ENCODE results near the gene TEX54.
"Not testable (repeated sequence)": the region's sequence is repeated elsewhere in the genome, so short reads cannot be mapped to it uniquely, and the experiment has no call there.

Gene TEX54

GRCh38 chr11:62832336-62833234 is at the start of gene TEX54:
TEX54 (minus strand) TSS chr11:62832841.
- Mint-ChIP-seq H3K27ac (peak within 1 kb of the TSS; percentile 99), H3K4me3 (peak within 1 kb of the TSS; percentile 98), H3K36me3 (ENCODE audit: low read depth) (peaks cover 40% of the 10 kb centered on the region), H3K27me3 (no peaks in the 10 kb centered on the region), H3K9me3 (no peaks in the 10 kb centered on the region), H3K4me1 (peaks cover 54% of the 10 kb centered on the region)
- DNase-seq (no peak), ATAC-seq (peak; percentile 0)

- Mint-ChIP-seq H3K27me3 (no peaks in the 10 kb centered on the region), H3K4me3 (peak overlapping the region; percentile 100), H3K4me1 (peaks cover 54% of the 10 kb centered on the region), H3K36me3 (ENCODE audit: low read depth) (peaks cover 71% of the 10 kb centered on the region), H3K9me3 (no peaks in the 10 kb centered on the region), H3K27ac (peak overlapping the region; percentile 100)
- DNase-seq (no peak), ATAC-seq (no peak)
Measured at GRCh38 chr11:62882431-62882749, 49.7 kb upstream of the TEX54 start.

DNA sequence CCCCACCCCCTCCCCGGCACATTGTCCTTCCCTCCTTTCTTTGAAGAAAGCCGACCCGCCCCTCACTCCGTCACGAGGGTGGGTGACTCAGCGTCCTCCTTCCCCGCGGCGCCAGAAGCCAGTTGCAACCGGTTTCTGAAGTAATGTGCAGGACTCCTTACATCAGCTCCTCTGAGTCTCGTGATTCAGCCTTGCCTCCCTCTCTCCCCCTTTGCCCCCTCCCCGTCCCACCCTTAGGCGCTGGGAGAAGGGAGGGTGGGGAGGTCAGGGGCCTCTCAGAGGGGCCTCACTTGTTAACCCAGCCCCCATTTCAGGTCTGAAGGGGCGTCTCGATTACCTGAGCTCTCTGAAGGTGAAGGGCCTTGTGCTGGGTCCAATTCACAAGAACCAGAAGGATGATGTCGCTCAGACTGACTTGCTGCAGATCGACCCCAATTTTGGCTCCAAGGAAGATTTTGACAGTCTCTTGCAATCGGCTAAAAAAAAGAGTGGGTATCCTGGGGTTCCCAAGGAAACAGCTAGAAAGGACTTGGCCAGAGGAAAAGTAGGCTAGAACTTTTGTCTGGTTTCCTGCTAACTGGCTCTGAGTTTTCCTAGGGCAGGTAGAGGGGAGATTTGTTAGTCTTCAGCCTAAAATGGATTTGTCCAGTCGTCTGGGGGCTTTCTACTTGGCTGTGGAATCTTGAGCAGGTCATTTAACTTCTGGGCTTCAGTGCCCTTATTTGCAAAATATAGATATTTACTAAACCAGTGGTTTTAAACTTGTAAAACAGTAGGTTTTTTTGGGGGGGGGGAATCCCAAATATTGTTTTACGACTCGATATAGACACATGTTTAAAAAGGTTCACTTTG is 49.2 kb upstream of the TEX54 start:
- H3K27me3 Mint-ChIP-seq: no peaks in the 10 kb centered on the region
- peaks cover 54% of the 10 kb centered on the region for H3K4me1 Mint-ChIP-seq
- peak overlapping the region; percentile 100 for H3K4me3 Mint-ChIP-seq
- peaks cover 69% of the 10 kb centered on the region for H3K36me3 Mint-ChIP-seq (ENCODE audit: low read depth)
- peak overlapping the region; percentile 100 for H3K27ac Mint-ChIP-seq
- H3K9me3 Mint-ChIP-seq: no peaks in the 10 kb centered on the region
- ATAC-seq (peak; percentile 70), DNase-seq (peak; percentile 96)

GRCh38 chr11:62880803-62881578 is 48.4 kb upstream of the TEX54 start, which contains the start of gene SLC3A2:
SLC3A2 (plus strand) TSS chr11:62880896; CDS start chr11:62881024, 128 bp downstream.
- H3K4me1 Mint-ChIP-seq: peaks cover 54% of the 10 kb centered on the region
- ATAC-seq: peak; percentile 80
- H3K4me3 Mint-ChIP-seq: peak within 1 kb of the TSS; percentile 100
- H3K36me3 Mint-ChIP-seq (ENCODE audit: low read depth): peaks cover 61% of the 10 kb centered on the region
- no peaks in the 10 kb centered on the region for H3K9me3 Mint-ChIP-seq
- H3K27me3 Mint-ChIP-seq: no peaks in the 10 kb centered on the region
- peak within 1 kb of the TSS; percentile 100 for H3K27ac Mint-ChIP-seq
- DNase-seq: peak; percentile 85

GRCh38 chr11:62880231-62880802 is 47.7 kb upstream of the TEX54 start:
- Mint-ChIP-seq H3K4me1 (peaks cover 48% of the 10 kb centered on the region), H3K27ac (peak overlapping the region; percentile 100), H3K4me3 (peak overlapping the region; percentile 100), H3K36me3 (ENCODE audit: low read depth) (peaks cover 54% of the 10 kb centered on the region), H3K27me3 (no peaks in the 10 kb centered on the region), H3K9me3 (no peaks in the 10 kb centered on the region)
- DNase-seq: peak; percentile 49
- peak; percentile 18 for ATAC-seq

GRCh38 chr11:62879235-62879978 is 46.8 kb upstream of the TEX54 start:
- ATAC-seq: no peak
- DNase-seq: no peak
- Mint-ChIP-seq H3K4me3 (peak overlapping the region; percentile 100), H3K4me1 (peaks cover 41% of the 10 kb centered on the region), H3K9me3 (no peaks in the 10 kb centered on the region), H3K36me3 (ENCODE audit: low read depth) (peaks cover 47% of the 10 kb centered on the region), H3K27me3 (no peaks in the 10 kb centered on the region), H3K27ac (peak overlapping the region; percentile 100)

- H3K36me3 Mint-ChIP-seq (ENCODE audit: low read depth): peaks cover 26% of the 10 kb centered on the region
- no peak for ATAC-seq
Measured at GRCh38 chr11:62876712-62877111, 44.1 kb upstream of the TEX54 start.

DNA sequence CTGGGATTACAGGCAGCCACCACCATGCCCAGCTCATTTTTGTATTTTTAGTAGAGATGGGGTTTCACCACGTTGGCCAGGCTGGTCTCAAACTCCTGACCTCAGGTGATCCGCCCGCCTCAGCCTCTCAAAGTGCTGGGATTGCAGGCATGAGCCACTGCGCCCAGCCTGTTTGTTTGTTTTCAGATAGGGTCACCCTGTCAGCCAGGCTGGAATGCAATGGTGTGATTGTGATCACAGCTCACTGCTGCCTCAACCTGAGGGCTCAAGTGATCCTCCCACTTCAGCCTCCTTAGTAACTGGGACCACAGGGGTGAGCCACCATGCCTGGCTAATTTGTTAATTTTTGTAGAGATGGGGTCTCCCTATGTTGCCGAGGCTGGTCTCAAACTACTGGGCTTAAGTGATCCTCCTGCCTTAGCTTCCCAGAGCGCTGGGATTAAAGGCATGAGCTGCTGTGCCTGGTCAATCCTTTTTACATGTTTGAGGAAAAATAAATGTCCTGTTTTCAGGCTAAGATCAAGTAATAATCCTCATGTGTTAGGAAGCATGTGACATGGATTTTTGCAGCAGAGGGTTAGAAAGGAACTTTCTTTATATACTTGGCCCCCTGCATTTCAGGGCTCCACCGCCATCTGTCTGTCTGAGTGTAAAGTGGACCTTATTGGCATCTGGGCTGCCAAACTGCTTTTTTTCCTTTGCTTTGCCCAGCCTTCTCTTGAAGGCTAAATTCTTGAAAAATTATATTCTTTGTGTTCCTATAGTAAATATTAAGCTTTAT is 43.2 kb upstream of the TEX54 start:
- Mint-ChIP-seq H3K36me3 (ENCODE audit: low read depth) (peaks cover 23% of the 10 kb centered on the region), H3K27me3 (no peaks in the 10 kb centered on the region), H3K4me1 (peaks cover 14% of the 10 kb centered on the region), H3K27ac (no peak overlapping the region), H3K4me3 (no peak overlapping the region), H3K9me3 (no peaks in the 10 kb centered on the region)
- DNase-seq: no peak
- ATAC-seq: no peak

More at GRCh38 chr11:62876712-62877111, 44.1 kb upstream of the TEX54 start:
- no peaks in the 10 kb centered on the region for H3K27me3 Mint-ChIP-seq
- H3K4me3 Mint-ChIP-seq: no peak overlapping the region
- H3K27ac Mint-ChIP-seq: no peak overlapping the region
- H3K4me1 Mint-ChIP-seq: peaks cover 17% of the 10 kb centered on the region
- no peak for DNase-seq
- no peaks in the 10 kb centered on the region for H3K9me3 Mint-ChIP-seq

DNA sequence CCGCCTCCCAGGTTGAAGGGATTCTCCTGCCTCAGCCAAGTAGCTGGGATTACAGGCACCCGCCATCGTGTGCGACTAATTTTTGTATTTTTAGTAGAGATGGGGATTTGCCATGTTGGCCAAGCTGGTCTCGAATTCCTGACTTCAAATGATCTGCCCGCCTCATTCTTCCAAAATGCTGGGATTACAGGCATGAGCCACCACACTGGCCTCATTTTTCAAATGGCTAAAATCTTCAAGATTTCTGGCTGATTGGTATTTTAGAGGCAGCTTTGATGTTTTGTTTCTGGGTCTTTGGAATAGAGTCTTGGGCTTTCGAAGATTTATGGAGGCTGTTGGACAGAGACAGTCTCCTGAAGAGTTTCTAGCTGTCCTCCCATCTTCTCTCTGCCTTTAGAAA is 42.2 kb upstream of the TEX54 start:
- no peaks in the 10 kb centered on the region for H3K9me3 Mint-ChIP-seq
- DNase-seq: no peak
- no peak for ATAC-seq
- peaks cover 22% of the 10 kb centered on the region for H3K36me3 Mint-ChIP-seq (ENCODE audit: low read depth)
- H3K27me3 Mint-ChIP-seq: no peaks in the 10 kb centered on the region
- no peak overlapping the region for H3K27ac Mint-ChIP-seq
- peaks cover 7% of the 10 kb centered on the region for H3K4me1 Mint-ChIP-seq
- no peak overlapping the region for H3K4me3 Mint-ChIP-seq

- no peak overlapping the region for H3K27ac Mint-ChIP-seq
- peaks cover 18% of the 10 kb centered on the region for H3K36me3 Mint-ChIP-seq (ENCODE audit: low read depth)
- no peaks in the 10 kb centered on the region for H3K9me3 Mint-ChIP-seq
- H3K4me1 Mint-ChIP-seq: peaks cover 21% of the 10 kb centered on the region
- H3K4me3 Mint-ChIP-seq: no peak overlapping the region
- H3K27me3 Mint-ChIP-seq: no peaks in the 10 kb centered on the region
- DNase-seq (no peak), ATAC-seq (no peak)
Measured at GRCh38 chr11:62865635-62866034, 33.0 kb upstream of the TEX54 start.

DNA sequence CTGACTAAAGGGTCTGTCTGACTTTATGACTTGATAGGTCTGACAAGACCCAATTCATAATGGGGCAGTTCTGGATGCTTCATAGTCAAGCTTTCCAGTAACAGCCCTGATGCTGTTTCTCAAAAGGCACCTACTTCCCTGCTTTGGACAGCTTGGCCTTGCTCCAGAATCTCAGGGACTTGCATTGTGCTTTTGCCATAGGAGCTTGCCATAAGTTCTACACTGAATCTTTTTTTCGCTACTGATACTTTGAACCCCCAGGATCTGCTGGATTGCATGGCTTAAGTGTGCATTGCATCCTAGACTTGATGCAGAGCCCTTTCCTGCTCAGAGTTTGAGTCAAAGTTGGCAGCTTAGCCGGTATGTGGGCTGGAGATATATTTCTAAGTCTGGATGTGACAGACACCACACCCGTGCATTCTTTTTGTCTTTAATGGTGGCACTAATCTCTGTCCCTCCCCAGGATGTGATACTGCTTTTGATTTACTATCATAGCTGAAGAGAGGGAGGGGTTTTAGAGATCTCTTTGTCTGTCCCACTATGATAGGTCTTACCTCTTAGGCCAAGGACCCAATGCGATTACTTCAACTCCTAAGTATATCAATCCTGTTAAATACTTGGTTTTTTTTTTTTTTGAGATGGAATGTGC is 31.2 kb upstream of the TEX54 start:
- ATAC-seq: no peak
- no peaks in the 10 kb centered on the region for H3K27me3 Mint-ChIP-seq
- H3K27ac Mint-ChIP-seq: no peak overlapping the region
- H3K36me3 Mint-ChIP-seq (ENCODE audit: low read depth): peaks cover 15% of the 10 kb centered on the region
- no peak overlapping the region for H3K4me3 Mint-ChIP-seq
- H3K4me1 Mint-ChIP-seq: peaks cover 30% of the 10 kb centered on the region
- DNase-seq: no peak
- no peaks in the 10 kb centered on the region for H3K9me3 Mint-ChIP-seq

DNA sequence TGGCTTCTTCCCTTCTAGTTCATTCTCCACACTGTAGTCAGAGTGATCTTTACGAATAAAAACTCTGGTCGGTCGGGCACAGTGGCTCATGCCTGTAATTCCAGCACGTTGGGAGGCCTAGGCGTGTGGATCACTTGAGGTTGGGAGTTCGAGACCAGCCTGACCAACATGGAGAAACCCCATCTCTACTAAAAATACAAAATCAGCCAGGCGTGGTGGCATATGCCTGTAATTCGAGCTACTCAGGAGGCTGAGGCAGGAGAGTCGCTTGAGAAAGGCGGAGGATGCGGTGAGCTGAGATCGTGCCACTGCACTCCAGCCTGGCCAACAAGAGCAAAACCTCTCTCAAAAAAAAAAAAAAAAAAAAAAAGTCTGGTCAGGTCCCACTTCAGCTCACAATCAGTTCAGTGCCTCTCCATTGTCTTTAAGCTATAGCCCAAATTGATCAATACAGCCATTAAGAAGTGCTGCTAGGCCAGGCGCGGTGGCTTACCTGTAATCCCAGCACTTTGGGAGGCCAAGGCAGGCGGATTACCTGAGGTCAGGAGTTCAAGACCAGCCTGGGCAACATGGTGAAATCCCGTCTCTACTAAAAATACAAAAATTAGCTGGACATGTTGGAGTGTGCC is 29.0 kb upstream of the TEX54 start:
- not testable (repeated sequence) for H3K27ac Mint-ChIP-seq, DNase-seq, ATAC-seq, H3K9me3 Mint-ChIP-seq, H3K4me3 Mint-ChIP-seq, H3K27me3 Mint-ChIP-seq
- Mint-ChIP-seq H3K36me3 (ENCODE audit: low read depth) (peaks cover 31% of the 10 kb centered on the region), H3K4me1 (peaks cover 46% of the 10 kb centered on the region)
